HG02870 (cell line): ENCODE results near the gene KRTAP10-6.
"Not testable (repeated sequence)": the region's sequence is repeated elsewhere in the genome, so short reads cannot be mapped to it uniquely, and the experiment has no call there.

ENCODE experiments used
- ATAC-seq: cut with Tn5 transposase; IDR thresholded peaks from one replicate; pipeline ENCODE4 v1.9.1; 2021; ENCODE audit warnings: mild to moderate bottlenecking, moderate library complexity; ENCODE audit not compliant: unreplicated experiment

KRTAP10-6 gene

GRCh38 chr21:44618504-44618903 is 26.2 kb upstream of the KRTAP10-6 start:
- no peak for ATAC-seq

GRCh38 chr21:44617071-44617501 is 24.8 kb upstream of the KRTAP10-6 start:
- ATAC-seq = no peak

- ATAC-seq = no peak
Observed at GRCh38 chr21:44616591-44616926, 24.3 kb upstream of the KRTAP10-6 start.

GRCh38 chr21:44615911-44616590 is 23.7 kb upstream of the KRTAP10-6 start:
- ATAC-seq = no peak

- ATAC-seq = no peak
Observed at GRCh38 chr21:44615466-44615865, 23.2 kb upstream of the KRTAP10-6 start.

GRCh38 chr21:44614961-44615391 is 22.7 kb upstream of the KRTAP10-6 start:
- ATAC-seq = no peak

- no peak for ATAC-seq
Observed at GRCh38 chr21:44614161-44614631, 21.9 kb upstream of the KRTAP10-6 start.

- no peak for ATAC-seq
Observed at GRCh38 chr21:44613386-44614155, 21.3 kb upstream of the KRTAP10-6 start.

GRCh38 chr21:44612669-44613229 is 20.4 kb upstream of the KRTAP10-6 start:
- ATAC-seq = no peak

- ATAC-seq = no peak
Observed at GRCh38 chr21:44612029-44612486, 19.8 kb upstream of the KRTAP10-6 start, which contains the start of gene KRTAP10-8. KRTAP10-8 (plus strand) TSS chr21:44612079; CDS start chr21:44612101, 22 bp downstream.

- ATAC-seq = no peak
Observed at GRCh38 chr21:44611551-44611950, 19.2 kb upstream of the KRTAP10-6 start.

GRCh38 chr21:44610157-44610843 is 18.0 kb upstream of the KRTAP10-6 start:
- ATAC-seq = not testable (repeated sequence)

GRCh38 chr21:44609193-44609592 is 16.9 kb upstream of the KRTAP10-6 start:
- no peak for ATAC-seq

- no peak for ATAC-seq
Observed at GRCh38 chr21:44606495-44606894, 14.2 kb upstream of the KRTAP10-6 start.

- ATAC-seq = no peak
Observed at GRCh38 chr21:44603911-44604310, 11.6 kb upstream of the KRTAP10-6 start.

- no peak for ATAC-seq
Observed at GRCh38 chr21:44603109-44603875, 11.0 kb upstream of the KRTAP10-6 start.

- no peak for ATAC-seq
Observed at GRCh38 chr21:44602463-44602850, 10.2 kb upstream of the KRTAP10-6 start.

- no peak for ATAC-seq
Observed at GRCh38 chr21:44601596-44602462, 9.5 kb upstream of the KRTAP10-6 start.

GRCh38 chr21:44601091-44601490 is 8.8 kb upstream of the KRTAP10-6 start:
- ATAC-seq = not testable (repeated sequence)
